Measurements from ENCODE around the gene NSL1.

Gene NSL1

DNA sequence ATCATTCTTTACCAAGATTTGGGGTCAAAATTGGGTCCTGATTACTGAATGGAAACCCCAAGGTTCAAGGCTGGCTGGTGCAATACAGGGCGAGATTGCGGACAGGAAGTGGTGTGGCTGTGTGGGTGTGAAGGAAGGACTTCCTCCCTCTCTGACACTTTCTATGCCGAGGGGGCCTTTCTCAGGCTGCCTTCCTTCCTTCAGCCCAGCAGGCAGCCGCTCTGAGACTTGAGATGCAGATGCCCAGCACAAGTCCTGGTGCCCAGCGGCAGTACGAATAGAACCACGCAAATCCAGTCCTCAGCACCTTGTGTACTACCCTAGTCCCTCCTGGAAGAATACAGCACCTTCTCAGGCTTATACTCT lies 108.2 kb downstream of the NSL1 start:
- DNase-seq = no peak

DNA sequence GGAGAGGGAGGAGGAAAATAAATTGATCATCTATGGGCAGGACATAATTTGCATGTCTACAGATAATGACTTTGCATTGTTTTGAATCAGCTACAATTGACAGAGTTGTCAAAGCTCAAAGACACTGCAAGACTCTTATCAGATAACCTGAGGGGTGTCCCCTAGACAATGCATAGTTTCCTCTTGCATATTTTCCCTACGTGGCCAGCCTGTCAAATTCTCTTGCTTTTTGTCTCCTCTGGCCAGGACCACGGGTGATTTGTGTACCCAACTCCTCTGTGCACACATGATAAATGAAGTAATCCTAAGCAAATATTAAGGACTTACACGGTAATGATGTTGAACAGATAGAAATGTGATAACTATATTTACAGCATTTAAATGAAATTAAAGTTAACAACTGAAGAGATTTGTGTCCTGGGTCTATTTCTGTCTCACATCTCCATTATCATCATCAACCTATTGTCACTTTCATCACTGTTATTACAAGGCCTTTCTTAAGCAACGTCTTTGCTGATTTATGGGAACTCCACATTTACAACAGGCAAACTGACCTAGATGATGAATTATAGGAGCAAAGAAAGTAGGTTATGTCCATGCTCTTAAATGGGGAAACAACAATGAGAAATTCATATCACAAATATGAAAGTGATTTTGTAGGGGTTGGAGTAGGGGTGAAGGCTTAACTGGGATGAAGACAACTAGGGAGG lies 110.7 kb downstream of the NSL1 start:
- no peak for DNase-seq

DNA sequence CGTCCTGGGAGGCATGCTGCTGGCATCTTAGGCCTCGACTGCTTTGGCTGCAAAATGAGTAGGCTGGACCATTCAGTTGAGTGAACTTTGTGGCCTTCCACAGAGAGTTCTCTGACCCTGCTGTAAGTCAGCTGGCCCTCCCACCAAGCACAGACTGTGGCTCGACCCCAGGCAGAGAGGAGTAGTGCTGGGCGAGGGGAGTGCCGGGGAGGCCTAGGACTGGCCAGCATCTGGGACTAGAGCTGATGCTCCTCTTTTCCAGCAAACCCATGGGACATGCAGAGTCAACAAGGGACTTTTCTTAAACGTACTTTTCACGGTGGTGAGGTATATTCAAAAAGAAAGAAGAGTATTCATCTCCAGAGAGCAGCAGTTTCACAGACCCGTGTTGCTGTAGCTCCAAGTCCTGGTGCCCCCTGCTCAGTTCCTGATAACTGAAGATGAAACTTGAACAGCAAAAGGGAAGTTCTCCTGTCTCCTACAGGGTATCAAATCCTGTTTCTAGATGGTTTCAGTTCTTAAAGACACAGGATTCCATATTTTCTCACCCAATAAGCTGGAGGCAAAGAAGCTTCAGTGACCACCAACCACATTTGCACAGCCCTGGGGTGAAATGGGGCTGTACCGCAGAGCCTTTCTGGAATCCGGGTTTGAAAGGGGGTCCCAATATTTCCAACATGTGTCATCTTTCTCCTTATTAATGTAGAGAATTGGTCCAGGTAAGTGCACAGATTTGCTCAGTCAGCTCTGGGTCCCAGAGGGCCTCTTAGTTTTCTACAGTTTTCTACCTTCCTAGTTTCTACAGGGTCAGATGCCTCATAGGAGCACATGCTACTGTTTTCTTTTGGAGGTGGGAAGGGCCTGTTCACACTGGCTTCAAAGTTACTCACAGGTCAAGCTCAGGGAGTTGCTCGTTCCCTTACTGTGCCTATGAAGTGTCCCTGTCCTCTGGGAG lies 112.8 kb downstream of the NSL1 start:
- no peak for DNase-seq

DNA sequence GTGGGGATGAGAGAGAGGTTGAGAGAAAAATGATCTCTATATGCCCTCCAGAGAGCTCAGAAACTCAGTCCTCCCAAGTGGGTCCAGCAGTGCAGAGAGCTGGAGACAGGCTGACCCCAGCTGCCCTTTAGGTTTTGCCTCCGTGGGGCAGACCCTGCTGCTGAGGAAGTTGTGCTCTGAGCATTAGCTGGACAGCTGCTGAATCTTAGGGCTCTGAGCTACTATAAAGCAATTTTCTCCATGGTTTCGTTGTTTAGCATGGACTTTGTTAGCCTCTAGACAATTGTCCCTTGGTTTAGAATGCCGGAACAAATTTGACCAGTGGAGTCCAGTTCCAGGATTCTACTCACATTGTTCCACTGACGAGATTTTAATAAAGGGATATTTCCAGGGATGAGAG lies 114.0 kb downstream of the NSL1 start:
- no peak for DNase-seq

DNA sequence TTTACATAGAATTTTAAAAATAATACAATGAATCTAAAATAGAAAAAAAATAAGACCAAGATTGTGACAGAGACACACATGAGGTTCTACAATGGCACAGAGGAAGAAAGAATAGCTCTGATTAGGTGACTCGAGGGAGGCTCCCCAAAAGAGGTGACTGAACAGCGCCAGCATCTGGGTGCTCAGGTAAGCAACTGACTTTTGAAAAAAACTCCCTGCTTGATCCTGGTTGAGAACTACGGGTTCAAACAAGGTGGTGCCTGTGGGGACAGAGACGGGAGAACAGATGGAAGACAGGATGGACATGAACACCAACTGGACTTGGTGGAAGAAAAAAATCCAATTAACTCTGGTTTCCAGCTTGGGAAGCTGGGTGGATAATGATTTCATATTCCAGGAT lies 114.4 kb downstream of the NSL1 start:
- no peak for DNase-seq
